GM15510 (cell line): ENCODE measurements around the gene PPP1R9A.

Experiments
- POLR2A ChIP-seq: IDR thresholded peaks from 3 replicates; pipeline ENCODE4 v1.6.1; 2011; ENCODE audit warnings: borderline replicate concordance; ENCODE audit not compliant: insufficient read length; ENCODE audit errors: extremely low read depth

PPP1R9A gene

GRCh38 chr7:95298091-95298490 lies 390.7 kb downstream of the PPP1R9A start:
- no peak for TF ChIP-seq POLR2A

DNA sequence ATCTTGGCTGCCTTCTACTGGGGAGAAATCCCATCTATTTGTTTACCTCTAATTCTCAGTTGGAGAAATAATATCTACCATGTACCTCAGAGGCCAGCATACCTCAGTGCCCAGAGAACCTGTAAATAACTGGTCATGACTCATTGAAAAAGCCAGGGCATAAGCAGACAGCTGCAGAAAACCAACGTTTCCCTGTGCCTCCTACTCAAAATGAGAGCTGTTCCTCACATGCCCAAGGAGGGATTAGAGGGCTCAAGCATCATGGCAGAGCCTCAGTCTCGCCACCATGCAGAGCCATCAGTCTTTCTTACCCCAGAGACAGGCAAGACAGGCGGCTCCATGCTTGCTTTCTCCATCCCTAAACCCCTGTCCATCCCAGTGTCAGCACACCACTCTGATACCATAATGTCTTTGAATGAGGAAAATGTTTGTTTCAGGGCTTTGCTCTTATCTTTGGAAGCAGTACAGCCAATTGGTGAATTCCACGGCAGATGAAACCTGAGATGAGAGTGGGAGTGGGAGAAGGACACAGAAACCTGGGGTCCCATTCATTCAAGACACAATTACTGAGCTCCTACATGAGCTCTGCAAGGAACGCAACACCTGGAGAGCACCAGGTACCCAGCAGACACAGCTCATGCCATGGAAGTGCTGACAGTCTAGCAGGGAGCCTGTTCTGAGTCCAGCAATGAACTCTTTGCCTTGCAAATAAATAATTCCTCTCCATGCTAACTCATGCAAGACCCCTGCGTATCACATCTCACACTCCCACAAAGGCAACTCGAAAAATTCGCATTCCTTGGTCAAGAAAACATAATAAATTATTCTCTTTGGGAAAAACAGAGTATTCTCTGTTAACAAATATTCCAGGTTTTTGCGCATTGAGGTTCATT lies 395.9 kb downstream of the PPP1R9A start:
- no peak for TF ChIP-seq POLR2A

DNA sequence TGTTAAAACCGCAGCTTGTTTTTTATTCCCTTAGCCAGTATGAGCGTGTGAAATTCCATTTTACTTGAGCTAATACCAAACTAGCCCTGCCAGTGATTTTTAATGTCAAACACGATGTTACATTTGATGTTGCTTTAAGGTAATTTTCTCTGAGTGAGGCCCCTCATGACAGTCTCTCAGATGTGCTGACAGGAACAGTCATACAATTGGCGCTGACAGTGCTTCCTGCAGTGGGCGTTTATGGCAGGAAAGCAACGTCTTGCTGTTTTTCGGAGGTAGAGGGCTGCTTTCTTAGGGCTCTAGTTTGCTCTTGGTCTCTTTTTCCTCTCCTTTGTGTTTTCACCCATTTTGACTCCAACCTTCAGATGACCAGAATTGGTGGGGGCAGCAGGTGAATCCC lies 397.6 kb downstream of the PPP1R9A start:
- no peak for TF ChIP-seq POLR2A

- no peak for TF ChIP-seq POLR2A
These were observed 402.6 kb downstream of the PPP1R9A start for GRCh38 chr7:95309951-95310350.

DNA sequence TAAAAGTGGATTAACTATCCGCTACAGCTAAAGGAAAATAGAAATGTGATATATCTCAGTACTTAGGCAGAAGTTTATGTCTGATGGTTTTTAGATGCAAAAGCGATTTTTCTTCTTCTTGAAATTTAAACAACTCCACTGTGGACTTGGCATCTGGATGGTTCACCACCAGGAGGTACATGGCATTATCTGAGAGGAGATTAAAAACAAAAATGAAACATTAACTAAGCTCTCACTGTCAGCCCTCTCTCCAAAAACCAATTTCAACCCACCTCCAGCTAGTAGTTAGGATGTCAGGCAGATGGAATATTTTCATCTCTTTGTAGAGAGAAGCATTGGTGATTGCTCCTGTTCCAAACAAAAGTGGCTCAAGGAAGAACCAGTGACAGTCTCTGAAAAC lies 404.0 kb downstream of the PPP1R9A start:
- TF ChIP-seq POLR2A = no peak

- TF ChIP-seq POLR2A = no peak
These were observed 405.2 kb downstream of the PPP1R9A start for GRCh38 chr7:95312561-95312960.

GRCh38 chr7:95316588-95316987 lies 409.2 kb downstream of the PPP1R9A start:
- TF ChIP-seq POLR2A = no peak

GRCh38 chr7:95317546-95317945 lies 410.2 kb downstream of the PPP1R9A start:
- TF ChIP-seq POLR2A = no peak

DNA sequence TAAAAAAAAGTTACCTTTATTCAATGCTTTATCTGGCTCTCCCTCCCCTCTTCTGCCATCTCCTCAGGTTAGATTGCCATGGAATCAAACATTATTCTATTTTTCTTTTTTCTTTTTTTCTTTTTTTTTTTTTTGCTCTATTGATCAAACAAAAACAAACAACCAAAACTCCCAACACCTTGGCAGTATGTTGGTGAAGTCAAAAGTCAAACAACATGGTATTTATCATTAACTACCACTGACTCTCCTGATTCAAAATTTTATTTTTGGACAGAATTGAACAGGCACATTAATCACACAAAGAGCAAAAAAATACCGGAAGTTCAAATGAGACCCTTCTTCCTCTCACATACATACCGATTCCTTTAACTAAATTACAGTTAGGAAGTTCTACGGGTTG lies 410.6 kb downstream of the PPP1R9A start:
- TF ChIP-seq POLR2A = no peak

GRCh38 chr7:95318501-95319100 lies 411.2 kb downstream of the PPP1R9A start:
- TF ChIP-seq POLR2A = no peak

- no peak for TF ChIP-seq POLR2A
These were observed 412.2 kb downstream of the PPP1R9A start for GRCh38 chr7:95319570-95319969.

GRCh38 chr7:95320651-95321050 lies 413.3 kb downstream of the PPP1R9A start:
- TF ChIP-seq POLR2A = no peak

DNA sequence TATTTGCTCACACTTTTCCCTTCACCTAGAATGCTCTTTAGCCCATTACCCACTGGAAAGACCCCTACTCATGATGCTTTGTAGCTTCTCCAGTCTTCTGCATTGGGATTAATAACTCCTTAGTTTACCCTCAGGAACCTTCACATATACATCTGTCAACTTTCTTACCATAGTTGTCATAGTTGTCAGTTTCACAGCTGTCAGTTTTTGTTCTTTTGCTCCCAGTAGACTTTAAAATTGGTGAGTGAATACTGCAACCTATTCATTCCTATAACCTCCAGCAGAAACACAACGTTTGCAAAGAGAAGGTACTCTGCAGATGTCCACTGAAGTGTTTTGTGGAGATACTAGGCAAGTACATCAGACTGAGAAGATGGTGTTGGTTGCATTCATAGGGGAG lies 414.3 kb downstream of the PPP1R9A start:
- no peak for TF ChIP-seq POLR2A

- TF ChIP-seq POLR2A = no peak
These were observed 415.0 kb downstream of the PPP1R9A start for GRCh38 chr7:95322396-95322795.

DNA sequence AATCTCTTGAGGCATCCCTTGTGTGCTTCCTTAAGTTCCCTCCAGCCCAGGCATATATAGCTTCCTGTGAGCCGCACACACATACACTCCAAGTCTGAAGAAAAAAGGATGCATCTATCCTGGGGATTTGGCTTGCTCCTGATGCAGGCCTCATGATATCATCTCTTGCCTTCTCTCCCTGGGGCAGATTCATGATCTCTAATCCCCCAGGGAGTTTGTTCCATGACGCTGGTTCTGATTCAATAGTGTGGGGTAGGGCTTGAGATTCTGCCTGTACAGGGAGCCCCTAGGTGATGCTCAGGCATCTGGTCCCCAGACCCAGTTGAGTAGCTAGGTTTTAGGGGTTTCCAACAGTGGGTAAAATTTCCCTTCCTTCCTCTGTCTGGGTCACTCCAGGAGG lies 415.5 kb downstream of the PPP1R9A start:
- TF ChIP-seq POLR2A = no peak
